Common myeloid progenitor, CD34-positive (primary cell): Measurements from ENCODE around the gene CLIP1.
"Not testable (repeated sequence)": the region's sequence is repeated elsewhere in the genome, so short reads cannot be mapped to it uniquely, and the experiment has no call there.

ENCODE experiments used
- CTCF ChIA-PET: fragments of 350-600 bp; sonication (Branson Sonifier 250); formaldehyde crosslinking; loops from one replicate; lab custom pipeline; 2021; ENCODE audit warnings: antibody characterized with exemption; lab: Charles Lee
- POLR2A ChIA-PET: fragments of 350-600 bp; sonication (Branson Sonifier 250); formaldehyde crosslinking; loops from one replicate; lab custom pipeline; 2021; ENCODE audit warnings: antibody characterized with exemption; lab: Charles Lee
- DNase-seq, 3 donors: peaks; one replicate each; pipeline versions ENCODE4 v3.0.0 to v3.0.0-alpha.2; 2013
- H3K27ac ChIP-seq, 2 experiments: 1 replicate in 1 of 2; 2 replicates in 1 of 2; pipeline ENCODE4 v1.7.0; 2013; ENCODE audit warnings: inconsistent platforms in 2 of 2, low read length in 2 of 2, mild to moderate bottlenecking in 2 of 2, low read depth in 1 of 2, moderate library complexity in 1 of 2; ENCODE audit not compliant: severe bottlenecking in 2 of 2, insufficient read depth in 1 of 2, poor library complexity in 1 of 2
- H3K27me3 ChIP-seq, 5 experiments: replicated peaks in 2 of 5; 1 replicate in 3 of 5; 2 replicates in 2 of 5; pipeline versions ENCODE4 v1.6.1 to v1.7.0; 2013; ENCODE audit warnings: low read length in 4 of 5, mild to moderate bottlenecking in 2 of 5, moderate library complexity in 2 of 5, inconsistent platforms in 1 of 5; ENCODE audit not compliant: insufficient read depth in 5 of 5, control insufficient read depth in 4 of 5
- H3K36me3 ChIP-seq, 4 experiments: 1 replicate in 2 of 4; 2 replicates in 2 of 4; pipeline versions ENCODE4 v1.6.1 to v1.7.0; 2013; ENCODE audit warnings: low read length in 3 of 4, control low read depth in 1 of 4, mild to moderate bottlenecking in 1 of 4; ENCODE audit not compliant: control insufficient read depth in 4 of 4, insufficient read depth in 4 of 4
- H3K4me1 ChIP-seq, 4 experiments: 1 replicate in 3 of 4; 2 replicates in 1 of 4; pipeline versions ENCODE4 v1.6.1 to v1.7.1; 2013; ENCODE audit warnings: low read length in 3 of 4, mild to moderate bottlenecking in 3 of 4, control low read depth in 1 of 4, inconsistent platforms in 1 of 4, moderate library complexity in 1 of 4; ENCODE audit not compliant: control insufficient read depth in 4 of 4, insufficient read depth in 4 of 4; ENCODE audit errors: control extremely low read depth in 1 of 4
- H3K4me3 ChIP-seq, 7 experiments: 1 replicate in 4 of 7; 2 replicates in 3 of 7; pipeline versions ENCODE4 v1.5.1 to v1.7.0; 2013; ENCODE audit warnings: mild to moderate bottlenecking in 7 of 7, low read length in 6 of 7, moderate library complexity in 6 of 7, inconsistent platforms in 2 of 7, low read depth in 2 of 7, control low read depth in 1 of 7; ENCODE audit not compliant: insufficient read depth in 4 of 7, control insufficient read depth in 1 of 7; ENCODE audit errors: extremely low read depth in 1 of 7
- H3K9me3 ChIP-seq, 5 experiments: 1 replicate in 4 of 5; 2 replicates in 1 of 5; pipeline versions ENCODE4 v1.6.1 to v1.7.1; 2013; ENCODE audit warnings: low read length in 4 of 5, mild to moderate bottlenecking in 2 of 5, inconsistent platforms in 1 of 5, low read depth in 1 of 5, moderate library complexity in 1 of 5; ENCODE audit not compliant: control insufficient read depth in 4 of 5, insufficient read depth in 2 of 5; ENCODE audit errors: control extremely low read depth in 1 of 5
- WGBS: methylation state at CpG from one replicate; pipeline ENCODE4 v1.1.5; 2013; ENCODE audit not compliant: insufficient coverage; 5-methylcytosine and 5-hydroxymethylcytosine counted together

Gene CLIP1

GRCh38 chr12:122276242-122276641, 146.2 kb downstream of the CLIP1 start:
- ChIA-PET CTCF (no interaction called here), POLR2A (interaction anchor here (0.7 kb wide), 1 partner anchor 123 kb away, joined by 3 read pairs; no protein-coding TSS in a partner anchor)
- Histone ChIP-seq H3K36me3 (peaks cover 6 to 45% (median 22%) of the 10 kb centered on the region in 4 experiments), H3K4me3 (no peak overlapping the region), H3K9me3 (no peaks in the 10 kb centered on the region), H3K27ac (no peak overlapping the region), H3K4me1 (peaks cover 0 to 1% (median 0%) of the 10 kb centered on the region in 4 experiments), H3K27me3 (no peaks in the 10 kb centered on the region)
- WGBS: 96% methylated on average over 2 of the region's 7 CpGs
- DNase-seq: peak; percentile 13 to 63 (median 55)

- peaks cover 0 to 1% (median 0%) of the 10 kb centered on the region in 4 experiments for H3K4me1 ChIP-seq
- POLR2A ChIA-PET: interaction anchor here (0.7 kb wide), 1 partner anchor 124 kb away, joined by 3 read pairs; no protein-coding TSS in a partner anchor
- H3K36me3 ChIP-seq: peaks cover 6 to 39% (median 21%) of the 10 kb centered on the region in 4 experiments
- 100% methylated on average over 1 of the region's 8 CpGs for WGBS
- no peaks in the 10 kb centered on the region for H3K27me3 ChIP-seq
- no peak overlapping the region for H3K27ac ChIP-seq
- H3K4me3 ChIP-seq: no peak overlapping the region
- H3K9me3 ChIP-seq: no peaks in the 10 kb centered on the region
- CTCF ChIA-PET: no interaction called here
- no peak for DNase-seq
Measured at GRCh38 chr12:122275459-122275858, 147.0 kb downstream of the CLIP1 start.

- POLR2A ChIA-PET: interaction anchor here (1.4 kb wide), 1 partner anchor 41 kb away, joined by 3 read pairs; the partner anchor contains the start of gene DIABLO
- peak within 1 kb of the TSS; percentile 76 to 99 (median 91) for H3K4me3 ChIP-seq
- H3K27ac ChIP-seq: peak within 1 kb of the TSS; percentile 88 to 94
- H3K9me3 ChIP-seq: no peaks in the 10 kb centered on the region
- CTCF ChIA-PET: interaction anchor here (1.0 kb wide), 1 partner anchor 21 kb away, joined by 3 read pairs; no protein-coding TSS in a partner anchor
- peaks cover 11 to 16% (median 13%) of the 10 kb centered on the region in 4 experiments for H3K4me1 ChIP-seq
- peak; percentile 98 to 99 (median 98) for DNase-seq
- peaks cover 3 to 17% (median 7%) of the 10 kb centered on the region in 4 experiments for H3K36me3 ChIP-seq
- 0% methylated on average over 55 of the region's 56 CpGs for WGBS
- no peaks in the 10 kb centered on the region for H3K27me3 ChIP-seq
Measured at GRCh38 chr12:122266230-122266901, 156.1 kb downstream of the CLIP1 start, which contains the start of gene VPS33A. VPS33A (minus strand) TSS chr12:122266494; CDS start chr12:122266408, 86 bp downstream.

GRCh38 chr12:122265886-122266229, 156.6 kb downstream of the CLIP1 start:
- WGBS: under 1% methylated on average over 16 of the region's 17 CpGs
- Histone ChIP-seq H3K4me3 (peak overlapping the region; percentile 76 to 99 (median 91)), H3K9me3 (no peaks in the 10 kb centered on the region), H3K27me3 (no peaks in the 10 kb centered on the region), H3K36me3 (peaks cover 2 to 22% (median 11%) of the 10 kb centered on the region in 4 experiments), H3K4me1 (peaks cover 11 to 16% (median 13%) of the 10 kb centered on the region in 4 experiments), H3K27ac (peak overlapping the region; percentile 88 to 94)
- CTCF ChIA-PET: no interaction called here
- DNase-seq: peak in 1 of 3 donors; percentile 8
- POLR2A ChIA-PET: interaction anchor here (1.4 kb wide), 1 partner anchor 40 kb away, joined by 3 read pairs; the partner anchor contains the start of gene DIABLO

GRCh38 chr12:122265476-122265875, 157.0 kb downstream of the CLIP1 start:
- Histone ChIP-seq H3K27ac (peak overlapping the region; percentile 88 to 94), H3K4me1 (peaks cover 11 to 16% (median 13%) of the 10 kb centered on the region in 4 experiments), H3K9me3 (no peaks in the 10 kb centered on the region), H3K4me3 (peak overlapping the region; percentile 76 to 99 (median 91)), H3K27me3 (no peaks in the 10 kb centered on the region), H3K36me3 (peaks cover 2 to 24% (median 11%) of the 10 kb centered on the region in 4 experiments)
- CTCF ChIA-PET: no interaction called here
- POLR2A ChIA-PET: interaction anchor here (1.4 kb wide), 1 partner anchor 40 kb away, joined by 3 read pairs; the partner anchor contains the start of gene DIABLO
- peak in 2 of 3 donors; percentile 30 to 45 for DNase-seq
- WGBS: no CpG with 5 or more reads among the region's 1 CpG

- H3K4me1 ChIP-seq, DNase-seq, CTCF ChIA-PET, H3K27me3 ChIP-seq, H3K9me3 ChIP-seq, H3K27ac ChIP-seq, H3K4me3 ChIP-seq: not testable (repeated sequence)
- 93% methylated on average over 4 of the region's 14 CpGs for WGBS
- H3K36me3 ChIP-seq: peaks cover 12 to 63% (median 29%) of the 10 kb centered on the region in 4 experiments
- POLR2A ChIA-PET: interaction anchor here (0.6 kb wide), 1 partner anchor 32 kb away, joined by 3 read pairs; no protein-coding TSS in a partner anchor
Measured at GRCh38 chr12:122260735-122261134, 161.7 kb downstream of the CLIP1 start.

- H3K4me1 ChIP-seq, H3K27me3 ChIP-seq, H3K4me3 ChIP-seq, DNase-seq, H3K9me3 ChIP-seq, H3K27ac ChIP-seq, CTCF ChIA-PET: not testable (repeated sequence)
- POLR2A ChIA-PET: interaction anchor here (0.6 kb wide), 1 partner anchor 644 kb away, joined by 5 read pairs; no protein-coding TSS in a partner anchor
- no CpG with 5 or more reads among the region's 4 CpGs for WGBS
- peaks cover 15 to 65% (median 29%) of the 10 kb centered on the region in 4 experiments for H3K36me3 ChIP-seq
Measured at GRCh38 chr12:122258939-122259338, 163.5 kb downstream of the CLIP1 start.
